K562 (cell line): Measurements from ENCODE around the gene UNC93B1. TPM values are rescaled to one million over a fixed set of nuclear protein-coding genes. Genes with fewer than 3 reads are reported as not detected.

Experiments
- ARHGAP35 ChIP-seq: fragments of 450-650 bp; IDR thresholded peaks from 2 replicates; pipeline ENCODE4 v1.6.1; 2018; ENCODE audit not compliant: partially characterized antibody
- BCLAF1 ChIP-seq, 2 experiments: fragments of 450-650 bp in 1 of 2; IDR thresholded peaks; 2 replicates each; pipeline ENCODE4 v1.6.1; 2011 to 2017; ENCODE audit warnings: low read depth in 2 of 2, antibody characterized with exemption in 1 of 2, borderline replicate concordance in 1 of 2, low read length in 1 of 2, mild to moderate bottlenecking in 1 of 2, mixed read lengths in 1 of 2; ENCODE audit not compliant: control insufficient read depth in 1 of 2
- EP400 ChIP-seq: fragments of 450-650 bp; IDR thresholded peaks from 2 replicates; pipeline ENCODE4 v1.6.1; 2017; ENCODE audit warnings: antibody characterized with exemption, mild to moderate bottlenecking, moderate library complexity
- ERF ChIP-seq: fragments of 450-650 bp; formaldehyde crosslinking; IDR thresholded peaks from 2 replicates; pipeline ENCODE4 v1.4.0; 2020; ENCODE audit warnings: mild to moderate bottlenecking, mixed read lengths
- FOXP1 ChIP-seq: sonication (generic); formaldehyde crosslinking; IDR thresholded peaks from 2 replicates; pipeline ENCODE4 v1.8.0; 2022; ENCODE audit warnings: mild to moderate bottlenecking, missing genetic modification reagents
- HBP1 ChIP-seq: fragments of 450-650 bp; formaldehyde crosslinking; IDR thresholded peaks from 2 replicates; pipeline ENCODE4 v1.4.0; 2022; ENCODE audit warnings: missing genetic modification characterization
- HCFC1 ChIP-seq: IDR thresholded peaks from 2 replicates; pipeline ENCODE4 v1.6.1; 2012; ENCODE audit warnings: low read depth, low read length, improper control_type of control experiment
- HLTF ChIP-seq: fragments of 450-650 bp; IDR thresholded peaks from 2 replicates; pipeline ENCODE4 v1.6.1; 2016
- KAT2B ChIP-seq: IDR thresholded peaks from one replicate; pipeline ENCODE4 v1.6.1; 2012; ENCODE audit warnings: low read depth, mild to moderate bottlenecking, control low read depth, inconsistent platforms, low read length, moderate library complexity
- LCOR ChIP-seq: sonication (generic); formaldehyde crosslinking; IDR thresholded peaks from 2 replicates; pipeline ENCODE4 v1.8.0; 2022; ENCODE audit warnings: mild to moderate bottlenecking, missing genetic modification reagents
- MIER1 ChIP-seq: fragments of 450-650 bp; IDR thresholded peaks from 2 replicates; pipeline ENCODE4 v1.6.1; 2016; ENCODE audit warnings: antibody characterized with exemption, mild to moderate bottlenecking, low read depth
- PHB2 ChIP-seq: fragments of 450-650 bp; IDR thresholded peaks from 2 replicates; pipeline ENCODE4 v1.6.1; 2017; ENCODE audit warnings: low read depth
- PRMT5 ChIP-seq: sonication (generic); formaldehyde crosslinking; IDR thresholded peaks from 2 replicates; pipeline ENCODE4 v1.5.0; 2020; ENCODE audit warnings: missing genetic modification reagents
- RAD21 ChIP-seq, 2 experiments: fragments of 250-450 bp in 1 of 2; fragments of 450-650 bp in 1 of 2; sonication (Bioruptor Pico) in 1 of 2; formaldehyde crosslinking in 1 of 2; IDR thresholded peaks in 1 of 2; conservative IDR thresholded peaks in 1 of 2; 2 replicates each; pipeline versions ENCODE4 v1.4.0 to v1.8.0; 2020 to 2022; ENCODE audit warnings: mild to moderate bottlenecking in 2 of 2, moderate library complexity in 1 of 2
- RB1 ChIP-seq: fragments of 450-650 bp; IDR thresholded peaks from 2 replicates; pipeline ENCODE4 v1.6.1; 2017; ENCODE audit warnings: low read depth, mild to moderate bottlenecking
- SLC30A9 ChIP-seq: fragments of 250-450 bp; sonication (Bioruptor Pico); IDR thresholded peaks from 2 replicates; pipeline ENCODE4 v1.8.0; 2022; ENCODE audit warnings: mild to moderate bottlenecking, moderate library complexity
- ZKSCAN3 ChIP-seq: fragments of 250-450 bp; sonication (Bioruptor Pico); IDR thresholded peaks from 2 replicates; pipeline ENCODE4 v1.4.0; 2020
- polyA plus RNA-seq, 8 experiments: library from polyadenylated mRNA; depleted of rRNA in 4 of 8; stranded (reverse) in 5 of 8; unstranded in 3 of 8; fragments of >200 nt; fragmentation: Nextera tagmentation in 2 of 8; fragmentation: Illumina TruSeq in 1 of 8; extraction: Ambion mirVana in 2 of 8; extraction: Trizol in 1 of 8; gene quantifications; 2 replicates each; pipeline versions ENCODE4 v1.2.1 to v1.2.3, GENCODE V29; 2011 to 2014; ENCODE audit warnings: inconsistent platforms in 1 of 8, missing spikeins in 1 of 8
- total RNA-seq, 7 experiments: library from RNA; depleted of rRNA in 6 of 7; stranded (reverse); fragments of >200 nt in 6 of 7; fragmentation: Illumina TruSeq in 2 of 7; extraction: Trizol in 2 of 7; gene quantifications; 2 replicates each; pipeline versions ENCODE4 v1.2.1 to v1.2.3, GENCODE V29; 2011 to 2021; ENCODE audit warnings: low replicate concordance in 1 of 7
- TF ChIP-seq, protein P1 (sequence below): fragments of 250-450 bp; sonication (Bioruptor Pico); IDR thresholded peaks from 2 replicates; pipeline ENCODE4 v1.4.0; 2020; ENCODE audit warnings: mild to moderate bottlenecking, moderate library complexity
- TF ChIP-seq, protein P2 (sequence below): fragments of 450-650 bp; IDR thresholded peaks from 2 replicates; pipeline ENCODE4 v1.6.1; 2014; ENCODE audit warnings: low read depth, mild to moderate bottlenecking, moderate library complexity, borderline replicate concordance

Gene UNC93B1
- total and polyA plus RNA-seq, 9 of the 15 experiments (the other 6 are each of a cell fraction or from before 2014, with no cell fraction given) = 0.10 to 13.6 (median 6.5) TPM

DNA sequence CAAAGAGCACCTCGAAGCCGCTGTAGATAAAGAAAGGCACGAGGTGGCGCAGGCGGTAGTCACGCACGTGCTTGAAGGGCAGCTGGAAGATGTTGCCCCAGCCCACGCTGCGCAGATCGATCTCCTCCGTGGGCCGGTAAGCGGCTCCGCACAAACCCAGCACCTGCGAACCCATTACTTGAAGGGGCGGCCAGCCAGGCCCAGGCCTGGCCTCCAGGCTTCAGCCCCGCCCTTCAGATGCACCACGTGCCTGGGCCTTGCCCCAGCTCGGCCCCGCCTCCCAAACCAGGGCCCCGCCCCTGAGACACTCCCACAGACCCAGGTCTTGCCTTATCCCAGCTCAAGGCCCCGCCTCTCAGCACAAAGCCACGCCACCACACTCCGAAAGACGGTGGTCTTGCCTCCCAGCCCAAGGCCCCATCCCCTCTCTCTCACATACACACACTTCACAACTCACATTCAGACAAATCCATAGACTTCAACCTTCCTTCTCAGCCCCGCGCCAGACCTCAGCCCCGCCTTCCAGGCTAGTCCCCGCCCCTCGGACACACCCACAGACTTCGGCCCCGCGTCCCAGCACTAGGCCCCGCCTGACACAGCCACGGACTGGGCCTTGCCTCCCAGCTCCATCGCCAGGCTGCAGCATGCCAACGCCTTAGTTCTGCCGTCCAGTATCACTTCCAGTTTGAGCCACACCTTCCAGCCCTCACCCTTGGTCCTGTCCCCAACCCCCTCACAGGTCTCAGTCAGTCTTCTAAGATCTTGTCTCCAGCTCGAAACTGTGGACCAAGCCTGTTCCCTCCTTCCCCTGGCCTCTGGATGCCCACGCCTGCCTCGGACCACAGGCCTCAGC, 7.0 kb downstream of the UNC93B1 start (continued):
- TF ChIP-seq, protein P1, sequence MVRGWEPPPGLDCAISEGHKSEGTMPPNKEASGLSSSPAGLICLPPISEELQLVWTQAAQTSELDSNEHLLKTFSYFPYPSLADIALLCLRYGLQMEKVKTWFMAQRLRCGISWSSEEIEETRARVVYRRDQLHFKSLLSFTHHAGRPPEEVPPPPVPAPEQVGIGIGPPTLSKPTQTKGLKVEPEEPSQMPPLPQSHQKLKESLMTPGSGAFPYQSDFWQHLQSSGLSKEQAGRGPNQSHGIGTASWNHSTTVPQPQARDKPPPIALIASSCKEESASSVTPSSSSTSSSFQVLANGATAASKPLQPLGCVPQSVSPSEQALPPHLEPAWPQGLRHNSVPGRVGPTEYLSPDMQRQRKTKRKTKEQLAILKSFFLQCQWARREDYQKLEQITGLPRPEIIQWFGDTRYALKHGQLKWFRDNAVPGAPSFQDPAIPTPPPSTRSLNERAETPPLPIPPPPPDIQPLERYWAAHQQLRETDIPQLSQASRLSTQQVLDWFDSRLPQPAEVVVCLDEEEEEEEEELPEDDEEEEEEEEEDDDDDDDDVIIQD (CRISPR knock-in tag) = no peak
- peak; percentile 30; the same call in 1 of the 2 replicates for TF ChIP-seq EP400
- no peak for TF ChIP-seq MIER1
- TF ChIP-seq PHB2 = no peak
- peak; percentile 74; the same call in 1 of the 2 replicates for TF ChIP-seq LCOR (CRISPR knock-in tag)
- no peak for TF ChIP-seq ARHGAP35
- TF ChIP-seq KAT2B = no peak
- no peak for TF ChIP-seq SLC30A9 (CRISPR knock-in tag)
- no peak for TF ChIP-seq HCFC1
- TF ChIP-seq, protein P2, sequence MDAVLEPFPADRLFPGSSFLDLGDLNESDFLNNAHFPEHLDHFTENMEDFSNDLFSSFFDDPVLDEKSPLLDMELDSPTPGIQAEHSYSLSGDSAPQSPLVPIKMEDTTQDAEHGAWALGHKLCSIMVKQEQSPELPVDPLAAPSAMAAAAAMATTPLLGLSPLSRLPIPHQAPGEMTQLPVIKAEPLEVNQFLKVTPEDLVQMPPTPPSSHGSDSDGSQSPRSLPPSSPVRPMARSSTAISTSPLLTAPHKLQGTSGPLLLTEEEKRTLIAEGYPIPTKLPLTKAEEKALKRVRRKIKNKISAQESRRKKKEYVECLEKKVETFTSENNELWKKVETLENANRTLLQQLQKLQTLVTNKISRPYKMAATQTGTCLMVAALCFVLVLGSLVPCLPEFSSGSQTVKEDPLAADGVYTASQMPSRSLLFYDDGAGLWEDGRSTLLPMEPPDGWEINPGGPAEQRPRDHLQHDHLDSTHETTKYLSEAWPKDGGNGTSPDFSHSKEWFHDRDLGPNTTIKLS = no peak
- peak; percentile 32; the same call in 1 of the 2 replicates for TF ChIP-seq HBP1 (CRISPR knock-in tag)
- TF ChIP-seq ZKSCAN3 (CRISPR knock-in tag) = no peak
- peak; percentile 52; the same call in 1 of the 2 replicates for TF ChIP-seq ERF (CRISPR knock-in tag)
- peak in 1 of 2 experiments; percentile 18; a peak in 1 of 4 replicates for TF ChIP-seq RAD21 (CRISPR knock-in tag; conservative IDR thresholded peaks at IDR 0.05 in 1 of 2, IDR thresholded peaks at IDR 0.05 in 1 of 2)
- no peak for TF ChIP-seq PRMT5 (CRISPR knock-in tag)
- peak; percentile 7; the same call in 1 of the 2 replicates for TF ChIP-seq RB1
- TF ChIP-seq FOXP1 (CRISPR knock-in tag) = peak; percentile 68; the same call in 1 of the 2 replicates
- no peak; the same call in 1 of the 2 replicates for TF ChIP-seq HLTF
- TF ChIP-seq BCLAF1 (IDR thresholded peaks at IDR 0.05; ENCODE audit: borderline replicate concordance in 1 of 2, control insufficient read depth in 1 of 2, low read depth in 2 of 2, low read length in 1 of 2) = no peak
